SK-N-SH treated with all-trans-retinoic acid at 6 μM for 48 hours (cell line): ENCODE results near the gene NDUFS4.

Source experiments
- ATAC-seq: fragments of 200-7000 bp; cut with Tn5 transposase; 3 replicates; pipeline ENCODE4 v1.9.1; 2020; ENCODE audit warnings: mild to moderate bottlenecking, moderate library complexity
- ARNTL ChIP-seq: fragments of 450-650 bp; formaldehyde crosslinking; IDR thresholded peaks from 2 replicates; pipeline ENCODE4 v1.5.0; 2020; ENCODE audit warnings: low read depth, mild to moderate bottlenecking, moderate library complexity, borderline replicate concordance
- BACH2 ChIP-seq: fragments of 250-450 bp; sonication (Bioruptor Pico); IDR thresholded peaks from 2 replicates; pipeline ENCODE4 v1.9.0; 2021; ENCODE audit warnings: mild to moderate bottlenecking, borderline replicate concordance
- CSDC2 ChIP-seq: fragments of 250-450 bp; sonication (Bioruptor Pico); IDR thresholded peaks from 2 replicates; pipeline ENCODE4 v1.5.0; 2020; ENCODE audit warnings: mild to moderate bottlenecking, moderate library complexity
- ESRRG ChIP-seq: fragments of 250-450 bp; sonication (Bioruptor Pico); IDR thresholded peaks from 2 replicates; pipeline ENCODE4 v1.6.1; 2021; ENCODE audit warnings: mild to moderate bottlenecking
- GLIS3 ChIP-seq: fragments of 250-450 bp; sonication (Bioruptor Pico); IDR thresholded peaks from 2 replicates; pipeline ENCODE4 v1.5.0; 2020; ENCODE audit warnings: mild to moderate bottlenecking, moderate library complexity
- ISL1 ChIP-seq: fragments of 250-450 bp; sonication (Bioruptor Pico); IDR thresholded peaks from 2 replicates; pipeline ENCODE4 v2.1.2; 2022; ENCODE audit warnings: mild to moderate bottlenecking, moderate library complexity
- OSR1 ChIP-seq: fragments of 250-450 bp; sonication (Bioruptor Pico); IDR thresholded peaks from 2 replicates; pipeline ENCODE4 v1.8.0; 2022; ENCODE audit warnings: moderate library complexity, mild to moderate bottlenecking, inconsistent platforms
- PPARA ChIP-seq: fragments of 250-450 bp; sonication (Bioruptor Pico); IDR thresholded peaks from 2 replicates; pipeline ENCODE4 v1.5.0; 2020; ENCODE audit warnings: mild to moderate bottlenecking, borderline replicate concordance
- RARB ChIP-seq: fragments of 250-450 bp; sonication (Bioruptor Pico); IDR thresholded peaks from 2 replicates; pipeline ENCODE4 v1.8.0; 2021; ENCODE audit warnings: mild to moderate bottlenecking, moderate library complexity
- TCF4 ChIP-seq: fragments of 250-450 bp; sonication (Bioruptor Pico); IDR thresholded peaks from 2 replicates; pipeline ENCODE4 v1.8.0; 2021; ENCODE audit warnings: mild to moderate bottlenecking, moderate library complexity, borderline replicate concordance
- TOX ChIP-seq: fragments of 250-450 bp; sonication (Bioruptor Pico); IDR thresholded peaks from 2 replicates; pipeline ENCODE4 v1.8.0; 2021; ENCODE audit warnings: mild to moderate bottlenecking, moderate library complexity, borderline replicate concordance
- ZC3H10 ChIP-seq: fragments of 250-450 bp; sonication (Bioruptor Pico); IDR thresholded peaks from 2 replicates; pipeline ENCODE4 v1.5.1; 2021; ENCODE audit warnings: mild to moderate bottlenecking, moderate library complexity
- ZNF565 ChIP-seq: fragments of 450-650 bp; formaldehyde crosslinking; conservative IDR thresholded peaks from 2 replicates; pipeline ENCODE4 v1.5.0; 2020; ENCODE audit warnings: low read depth, mild to moderate bottlenecking, moderate library complexity
- ZNF70 ChIP-seq: fragments of 450-650 bp; formaldehyde crosslinking; IDR thresholded peaks from 2 replicates; pipeline ENCODE4 v1.5.0; 2020; ENCODE audit warnings: mild to moderate bottlenecking, moderate library complexity
- TF ChIP-seq, protein P1 (sequence below): fragments of 250-450 bp; sonication (Bioruptor Pico); IDR thresholded peaks from 2 replicates; pipeline ENCODE4 v1.5.1; 2021; ENCODE audit warnings: mild to moderate bottlenecking, moderate library complexity
- TF ChIP-seq, protein P2 (sequence below): fragments of 250-450 bp; sonication (Bioruptor Pico); IDR thresholded peaks from 2 replicates; pipeline ENCODE4 v1.8.0; 2021; ENCODE audit warnings: low read depth, mild to moderate bottlenecking, moderate library complexity, borderline replicate concordance
- TF ChIP-seq, protein P3 (sequence below): fragments of 250-450 bp; sonication (Bioruptor Pico); IDR thresholded peaks from 2 replicates; pipeline ENCODE4 v1.5.1; 2020; ENCODE audit warnings: low read depth, mild to moderate bottlenecking, moderate library complexity
- TF ChIP-seq, protein P4 (sequence below): fragments of 250-450 bp; sonication (Bioruptor Pico); IDR thresholded peaks from 2 replicates; pipeline ENCODE4 v1.8.0; 2020; ENCODE audit warnings: mild to moderate bottlenecking, moderate library complexity, borderline replicate concordance
- TF ChIP-seq, protein P5 (sequence below): fragments of 250-450 bp; sonication (Bioruptor Pico); IDR thresholded peaks from 2 replicates; pipeline ENCODE4 v1.5.0; 2020; ENCODE audit warnings: mild to moderate bottlenecking, moderate library complexity

The NDUFS4 gene

DNA sequence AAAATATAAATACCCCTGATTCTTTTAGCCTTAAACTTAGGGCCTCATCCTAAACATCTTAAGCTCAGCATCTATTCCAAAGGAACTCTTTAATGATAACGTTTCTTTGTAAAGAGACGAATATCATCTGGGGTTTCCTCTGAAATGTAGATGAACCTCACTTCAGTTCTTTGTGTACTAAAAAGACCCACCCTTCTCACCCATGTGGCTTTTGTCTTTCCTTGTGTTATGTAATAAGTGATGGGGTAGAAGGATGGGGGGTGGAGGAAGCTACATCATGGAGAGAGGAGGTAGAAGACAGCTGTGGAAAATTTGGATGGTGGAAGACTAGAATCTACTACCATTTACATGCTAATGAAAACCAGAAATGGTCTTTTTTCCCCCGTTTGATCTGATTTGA lies 111.0 kb downstream of the NDUFS4 start:
- no peak for TF ChIP-seq CSDC2 (CRISPR knock-in tag)
- TF ChIP-seq, protein P1, sequence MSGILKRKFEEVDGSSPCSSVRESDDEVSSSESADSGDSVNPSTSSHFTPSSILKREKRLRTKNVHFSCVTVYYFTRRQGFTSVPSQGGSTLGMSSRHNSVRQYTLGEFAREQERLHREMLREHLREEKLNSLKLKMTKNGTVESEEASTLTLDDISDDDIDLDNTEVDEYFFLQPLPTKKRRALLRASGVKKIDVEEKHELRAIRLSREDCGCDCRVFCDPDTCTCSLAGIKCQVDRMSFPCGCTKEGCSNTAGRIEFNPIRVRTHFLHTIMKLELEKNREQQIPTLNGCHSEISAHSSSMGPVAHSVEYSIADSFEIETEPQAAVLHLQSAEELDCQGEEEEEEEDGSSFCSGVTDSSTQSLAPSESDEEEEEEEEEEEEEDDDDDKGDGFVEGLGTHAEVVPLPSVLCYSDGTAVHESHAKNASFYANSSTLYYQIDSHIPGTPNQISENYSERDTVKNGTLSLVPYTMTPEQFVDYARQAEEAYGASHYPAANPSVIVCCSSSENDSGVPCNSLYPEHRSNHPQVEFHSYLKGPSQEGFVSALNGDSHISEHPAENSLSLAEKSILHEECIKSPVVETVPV (CRISPR knock-in tag) = no peak
- TF ChIP-seq BACH2 (CRISPR knock-in tag) = no peak
- TF ChIP-seq OSR1 (CRISPR knock-in tag) = no peak
- TF ChIP-seq ARNTL = no peak
- TF ChIP-seq, protein P2, sequence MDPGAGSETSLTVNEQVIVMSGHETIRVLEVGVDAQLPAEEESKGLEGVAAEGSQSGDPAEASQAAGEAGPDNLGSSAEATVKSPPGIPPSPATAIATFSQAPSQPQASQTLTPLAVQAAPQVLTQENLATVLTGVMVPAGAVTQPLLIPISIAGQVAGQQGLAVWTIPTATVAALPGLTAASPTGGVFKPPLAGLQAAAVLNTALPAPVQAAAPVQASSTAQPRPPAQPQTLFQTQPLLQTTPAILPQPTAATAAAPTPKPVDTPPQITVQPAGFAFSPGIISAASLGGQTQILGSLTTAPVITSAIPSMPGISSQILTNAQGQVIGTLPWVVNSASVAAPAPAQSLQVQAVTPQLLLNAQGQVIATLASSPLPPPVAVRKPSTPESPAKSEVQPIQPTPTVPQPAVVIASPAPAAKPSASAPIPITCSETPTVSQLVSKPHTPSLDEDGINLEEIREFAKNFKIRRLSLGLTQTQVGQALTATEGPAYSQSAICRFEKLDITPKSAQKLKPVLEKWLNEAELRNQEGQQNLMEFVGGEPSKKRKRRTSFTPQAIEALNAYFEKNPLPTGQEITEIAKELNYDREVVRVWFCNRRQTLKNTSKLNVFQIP (CRISPR knock-in tag) = no peak
- TF ChIP-seq GLIS3 (CRISPR knock-in tag) = no peak
- no peak for TF ChIP-seq TCF4 (CRISPR knock-in tag)
- TF ChIP-seq ISL1 (CRISPR knock-in tag) = no peak
- TF ChIP-seq, all 23 proteins: peak for 0
- no peak for ATAC-seq

DNA sequence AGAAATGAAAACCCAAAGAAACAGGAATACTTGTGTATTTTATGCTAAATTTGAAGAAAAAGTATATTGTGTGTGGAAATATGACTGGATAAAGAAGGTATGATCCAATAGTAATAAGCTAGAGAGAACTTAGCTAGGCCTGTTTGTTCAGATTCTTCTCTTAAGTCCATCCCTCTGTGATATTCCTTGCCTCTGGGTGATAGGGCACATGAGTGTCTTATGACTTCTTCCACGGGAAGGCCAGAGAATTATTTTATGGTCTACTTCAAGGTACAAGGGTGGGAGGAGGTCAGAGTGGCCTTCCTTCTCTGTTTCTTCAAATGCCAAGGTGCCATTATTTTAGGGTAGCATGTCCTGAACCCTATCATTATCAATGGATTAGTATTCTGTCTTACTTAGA lies 113.7 kb downstream of the NDUFS4 start:
- ATAC-seq = no peak
- no peak for TF ChIP-seq CSDC2 (CRISPR knock-in tag)
- TF ChIP-seq TOX (CRISPR knock-in tag) = no peak
- TF ChIP-seq, protein P3, sequence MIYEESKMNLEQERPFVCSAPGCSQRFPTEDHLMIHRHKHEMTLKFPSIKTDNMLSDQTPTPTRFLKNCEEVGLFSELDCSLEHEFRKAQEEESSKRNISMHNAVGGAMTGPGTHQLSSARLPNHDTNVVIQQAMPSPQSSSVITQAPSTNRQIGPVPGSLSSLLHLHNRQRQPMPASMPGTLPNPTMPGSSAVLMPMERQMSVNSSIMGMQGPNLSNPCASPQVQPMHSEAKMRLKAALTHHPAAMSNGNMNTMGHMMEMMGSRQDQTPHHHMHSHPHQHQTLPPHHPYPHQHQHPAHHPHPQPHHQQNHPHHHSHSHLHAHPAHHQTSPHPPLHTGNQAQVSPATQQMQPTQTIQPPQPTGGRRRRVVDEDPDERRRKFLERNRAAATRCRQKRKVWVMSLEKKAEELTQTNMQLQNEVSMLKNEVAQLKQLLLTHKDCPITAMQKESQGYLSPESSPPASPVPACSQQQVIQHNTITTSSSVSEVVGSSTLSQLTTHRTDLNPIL (CRISPR knock-in tag) = no peak
- TF ChIP-seq ESRRG (CRISPR knock-in tag) = no peak
- no peak for TF ChIP-seq RARB (CRISPR knock-in tag)
- TF ChIP-seq, protein P4, sequence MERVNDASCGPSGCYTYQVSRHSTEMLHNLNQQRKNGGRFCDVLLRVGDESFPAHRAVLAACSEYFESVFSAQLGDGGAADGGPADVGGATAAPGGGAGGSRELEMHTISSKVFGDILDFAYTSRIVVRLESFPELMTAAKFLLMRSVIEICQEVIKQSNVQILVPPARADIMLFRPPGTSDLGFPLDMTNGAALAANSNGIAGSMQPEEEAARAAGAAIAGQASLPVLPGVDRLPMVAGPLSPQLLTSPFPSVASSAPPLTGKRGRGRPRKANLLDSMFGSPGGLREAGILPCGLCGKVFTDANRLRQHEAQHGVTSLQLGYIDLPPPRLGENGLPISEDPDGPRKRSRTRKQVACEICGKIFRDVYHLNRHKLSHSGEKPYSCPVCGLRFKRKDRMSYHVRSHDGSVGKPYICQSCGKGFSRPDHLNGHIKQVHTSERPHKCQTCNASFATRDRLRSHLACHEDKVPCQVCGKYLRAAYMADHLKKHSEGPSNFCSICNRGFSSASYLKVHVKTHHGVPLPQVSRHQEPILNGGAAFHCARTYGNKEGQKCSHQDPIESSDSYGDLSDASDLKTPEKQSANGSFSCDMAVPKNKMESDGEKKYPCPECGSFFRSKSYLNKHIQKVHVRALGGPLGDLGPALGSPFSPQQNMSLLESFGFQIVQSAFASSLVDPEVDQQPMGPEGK (CRISPR knock-in tag) = no peak
- TF ChIP-seq PPARA = no peak
- no peak for TF ChIP-seq ZC3H10 (CRISPR knock-in tag)
- TF ChIP-seq, protein P1 (CRISPR knock-in tag) = no peak
- TF ChIP-seq, protein P5, sequence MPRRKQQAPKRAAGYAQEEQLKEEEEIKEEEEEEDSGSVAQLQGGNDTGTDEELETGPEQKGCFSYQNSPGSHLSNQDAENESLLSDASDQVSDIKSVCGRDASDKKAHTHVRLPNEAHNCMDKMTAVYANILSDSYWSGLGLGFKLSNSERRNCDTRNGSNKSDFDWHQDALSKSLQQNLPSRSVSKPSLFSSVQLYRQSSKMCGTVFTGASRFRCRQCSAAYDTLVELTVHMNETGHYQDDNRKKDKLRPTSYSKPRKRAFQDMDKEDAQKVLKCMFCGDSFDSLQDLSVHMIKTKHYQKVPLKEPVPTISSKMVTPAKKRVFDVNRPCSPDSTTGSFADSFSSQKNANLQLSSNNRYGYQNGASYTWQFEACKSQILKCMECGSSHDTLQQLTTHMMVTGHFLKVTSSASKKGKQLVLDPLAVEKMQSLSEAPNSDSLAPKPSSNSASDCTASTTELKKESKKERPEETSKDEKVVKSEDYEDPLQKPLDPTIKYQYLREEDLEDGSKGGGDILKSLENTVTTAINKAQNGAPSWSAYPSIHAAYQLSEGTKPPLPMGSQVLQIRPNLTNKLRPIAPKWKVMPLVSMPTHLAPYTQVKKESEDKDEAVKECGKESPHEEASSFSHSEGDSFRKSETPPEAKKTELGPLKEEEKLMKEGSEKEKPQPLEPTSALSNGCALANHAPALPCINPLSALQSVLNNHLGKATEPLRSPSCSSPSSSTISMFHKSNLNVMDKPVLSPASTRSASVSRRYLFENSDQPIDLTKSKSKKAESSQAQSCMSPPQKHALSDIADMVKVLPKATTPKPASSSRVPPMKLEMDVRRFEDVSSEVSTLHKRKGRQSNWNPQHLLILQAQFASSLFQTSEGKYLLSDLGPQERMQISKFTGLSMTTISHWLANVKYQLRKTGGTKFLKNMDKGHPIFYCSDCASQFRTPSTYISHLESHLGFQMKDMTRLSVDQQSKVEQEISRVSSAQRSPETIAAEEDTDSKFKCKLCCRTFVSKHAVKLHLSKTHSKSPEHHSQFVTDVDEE (CRISPR knock-in tag) = no peak
- no peak for TF ChIP-seq GLIS3 (CRISPR knock-in tag)
- TF ChIP-seq, protein P2 (CRISPR knock-in tag) = no peak
- TF ChIP-seq TCF4 (CRISPR knock-in tag) = no peak
- no peak for TF ChIP-seq ISL1 (CRISPR knock-in tag)
- no peak for TF ChIP-seq ZNF70 (CRISPR knock-in tag)
- TF ChIP-seq ZNF565 (CRISPR knock-in tag) = no peak
- TF ChIP-seq, all 23 proteins: peak for 0
